ENCODE data around the gene NOD2. TPM values are rescaled to one million over a fixed set of nuclear protein-coding genes. Genes with fewer than 3 reads are reported as not detected.
A peak's percentile ranks its signal among the peaks of the same experiment; 100 is the strongest.

NOD2 gene
- total and polyA plus RNA-seq, 2 of the 13 experiments (the other 11 are each of a cell fraction or from before 2014, with no cell fraction given) = 0.27 to 0.81 TPM

GRCh38 chr16:50665128-50665878 lies 28.1 kb upstream of the NOD2 start (continued):
- TF ChIP-seq NFKB2 (CRISPR knock-in tag; IDR thresholded peaks at IDR 0.05; ENCODE audit: borderline replicate concordance) (no peak), ZNF562 (CRISPR knock-in tag; IDR thresholded peaks at IDR 0.05; ENCODE audit: borderline replicate concordance) (no peak), RFX5 (IDR thresholded peaks at IDR 0.05; ENCODE audit: low read depth, low read length) (no peak), ZNF672 (CRISPR knock-in tag; IDR thresholded peaks at IDR 0.05) (no peak), MAZ (IDR thresholded peaks at IDR 0.05; ENCODE audit: borderline replicate concordance, low read depth, low read length) (no peak), MAZ (CRISPR knock-in tag; IDR thresholded peaks at IDR 0.05; ENCODE audit: low read depth) (no peak), PHB2 (IDR thresholded peaks at IDR 0.05; ENCODE audit: partially characterized antibody) (no peak), ZNF550 (CRISPR knock-in tag; IDR thresholded peaks at IDR 0.05; ENCODE audit: borderline replicate concordance) (no peak), AHR (CRISPR knock-in tag; IDR thresholded peaks at IDR 0.05) (no peak), SRSF4 (IDR thresholded peaks at IDR 0.05; ENCODE audit: low read depth, low read length, poor library complexity, severe bottlenecking) (no peak), AGO1 (IDR thresholded peaks at IDR 0.05; ENCODE audit: low read depth, low read length, poor library complexity, severe bottlenecking) (no peak), CBX1 (IDR thresholded peaks at IDR 0.05; ENCODE audit: low read depth) (no peak), BRD4 (CRISPR knock-in tag; IDR thresholded peaks at IDR 0.05) (no peak), PHF21A (CRISPR knock-in tag; IDR thresholded peaks at IDR 0.05) (no peak), ZNF256 (CRISPR knock-in tag; conservative IDR thresholded peaks at IDR 0.05) (no peak), ZNF713 (CRISPR knock-in tag; IDR thresholded peaks at IDR 0.05) (no peak), ZBTB3 (CRISPR knock-in tag; IDR thresholded peaks at IDR 0.05; ENCODE audit: borderline replicate concordance, low read depth) (no peak), ZNF766 (CRISPR knock-in tag; IDR thresholded peaks at IDR 0.05; ENCODE audit: borderline replicate concordance) (no peak), MZF1 (CRISPR knock-in tag; IDR thresholded peaks at IDR 0.05; ENCODE audit: borderline replicate concordance) (no peak), TCF12 (IDR thresholded peaks at IDR 0.05) (no peak), TCF12 (CRISPR knock-in tag; IDR thresholded peaks at IDR 0.05) (no peak), ZSCAN20 (CRISPR knock-in tag; IDR thresholded peaks at IDR 0.05; ENCODE audit: borderline replicate concordance) (no peak), DR1 (CRISPR knock-in tag; IDR thresholded peaks at IDR 0.05) (no peak), ZMYM2 (CRISPR knock-in tag; IDR thresholded peaks at IDR 0.05) (peak; percentile 15; the same call in 1 of the 2 replicates), TEAD2 (CRISPR knock-in tag; IDR thresholded peaks at IDR 0.05) (no peak), GATAD1 (CRISPR knock-in tag; IDR thresholded peaks at IDR 0.05) (no peak), ZKSCAN1 (IDR thresholded peaks at IDR 0.05; ENCODE audit: low read length) (no peak), FOXK2 (IDR thresholded peaks at IDR 0.05) (no peak), ZSCAN31 (CRISPR knock-in tag; IDR thresholded peaks at IDR 0.05; ENCODE audit: low read depth) (no peak), ZNF747 (CRISPR knock-in tag; IDR thresholded peaks at IDR 0.05; ENCODE audit: borderline replicate concordance) (no peak), KAT7 (CRISPR knock-in tag; IDR thresholded peaks at IDR 0.05; ENCODE audit: borderline replicate concordance) (peak; percentile 68; the same call in 1 of the 2 replicates), TBX3 (IDR thresholded peaks at IDR 0.05; ENCODE audit: borderline replicate concordance) (no peak), ZMAT5 (CRISPR knock-in tag; IDR thresholded peaks at IDR 0.05; ENCODE audit: borderline replicate concordance, low read depth) (no peak), MAFF (IDR thresholded peaks at IDR 0.05; ENCODE audit: low read depth, low read length) (0 out of 2 replicates have a peak, but pooled peaks have one; percentile 6)

All from HepG2 (cell line).